H1 (cell line): ENCODE results near the gene DHFR2. TPM values are rescaled to one million over a fixed set of nuclear protein-coding genes. Genes with fewer than 3 reads are reported as not detected.

Experiments used
- CTCF ChIA-PET: fragments of 300-600 bp; sonication (Branson Sonifier 250); formaldehyde crosslinking; loops from one replicate; lab custom pipeline; 2021; ENCODE audit not compliant: partially characterized antibody; lab: Charles Lee
- POLR2A ChIA-PET: fragments of 300-600 bp; sonication (Branson Sonifier 250); formaldehyde crosslinking; loops from one replicate; lab custom pipeline; 2021; ENCODE audit warnings: inconsistent platforms; ENCODE audit not compliant: partially characterized antibody; lab: Charles Lee
- DNase-seq, 2 experiments: peaks; one replicate each; pipeline versions ENCODE4 v3.0.0 to v3.0.0-alpha.2; 2010 to 2022; ENCODE audit warnings: low spot score in 2 of 2, low read depth in 1 of 2, mixed read lengths in 1 of 2
- FAIRE-seq: peaks from 2 replicates; lab custom pipeline; 2011; peaks lifted over from hg19 to GRCh38; lab: Jason Lieb, UNC
- H2AFZ ChIP-seq: 2 replicates; pipeline ENCODE4 v1.8.1; 2012; ENCODE audit warnings: low read length, inconsistent platforms
- H2AK5ac ChIP-seq: 2 replicates; pipeline ENCODE4 v1.6.1; 2013; ENCODE audit warnings: low read depth, low read length
- H2BK120ac ChIP-seq: replicated peaks from 2 replicates; pipeline ENCODE3; 2013; ENCODE audit warnings: low read depth, low read length, inconsistent platforms
- H2BK12ac ChIP-seq: 2 replicates; pipeline ENCODE4 v1.6.1; 2013; ENCODE audit warnings: low read depth, low read length
- H2BK15ac ChIP-seq: 2 replicates; pipeline ENCODE4 v1.6.1; 2013; ENCODE audit warnings: low read length
- H2BK20ac ChIP-seq: 2 replicates; pipeline ENCODE4 v1.6.1; 2013; ENCODE audit warnings: low read length
- H2BK5ac ChIP-seq: 2 replicates; pipeline ENCODE4 v1.6.1; 2013; ENCODE audit warnings: low read depth, low read length
- H3K14ac ChIP-seq: 2 replicates; pipeline ENCODE4 v1.6.1; 2013; ENCODE audit warnings: inconsistent platforms; ENCODE audit not compliant: insufficient read length
- H3K18ac ChIP-seq: 2 replicates; pipeline ENCODE4 v1.6.1; 2013; ENCODE audit warnings: low read length; ENCODE audit errors: extremely low read depth
- H3K23ac ChIP-seq: 2 replicates; pipeline ENCODE4 v1.6.1; 2013; ENCODE audit warnings: inconsistent platforms; ENCODE audit not compliant: insufficient read length
- H3K23me2 ChIP-seq: 2 replicates; pipeline ENCODE4 v1.6.1; 2013; ENCODE audit warnings: low read depth, low read length
- H3K27ac ChIP-seq: 2 replicates; pipeline ENCODE4 v1.6.1; 2011; ENCODE audit warnings: low read depth, low read length, inconsistent platforms
- H3K27me3 ChIP-seq, 4 experiments: replicated peaks in 1 of 4; 1 replicate in 1 of 4; 2 replicates in 3 of 4; pipeline versions ENCODE4 v1.6.1 to v1.8.1; 2011 to 2013; ENCODE audit warnings: low read length in 3 of 4, mild to moderate bottlenecking in 3 of 4, inconsistent platforms in 2 of 4, mixed read lengths in 2 of 4, moderate library complexity in 1 of 4; ENCODE audit not compliant: control insufficient read depth in 3 of 4, insufficient read depth in 3 of 4; ENCODE audit errors: extremely low read depth in 1 of 4
- H3K36me3 ChIP-seq, 4 experiments: 2 replicates each; pipeline versions ENCODE4 v1.6.1 to v1.8.1; 2011 to 2013; ENCODE audit warnings: mild to moderate bottlenecking in 4 of 4, low read length in 3 of 4, moderate library complexity in 2 of 4, control low read depth in 1 of 4, inconsistent platforms in 1 of 4; ENCODE audit not compliant: insufficient read depth in 4 of 4, control insufficient read depth in 2 of 4
- H3K4ac ChIP-seq: replicated peaks from 2 replicates; pipeline ENCODE3; 2013; ENCODE audit warnings: low read length, low read depth, mixed read lengths, inconsistent platforms; ENCODE audit not compliant: insufficient read length
- H3K4me1 ChIP-seq, 4 experiments: replicated peaks in 1 of 4; 1 replicate in 1 of 4; 2 replicates in 3 of 4; pipeline versions ENCODE4 v1.6.1 to v1.8.1; 2011 to 2013; ENCODE audit warnings: low read length in 3 of 4, inconsistent platforms in 2 of 4, mixed read lengths in 1 of 4; ENCODE audit not compliant: insufficient read depth in 4 of 4, control insufficient read depth in 3 of 4
- H3K4me2 ChIP-seq, 2 experiments: 2 replicates each; pipeline versions ENCODE4 v1.6.1 to v1.8.1; 2011 to 2013; ENCODE audit warnings: low read depth in 2 of 2, low read length in 2 of 2, control low read depth in 1 of 2, inconsistent platforms in 1 of 2, mild to moderate bottlenecking in 1 of 2; ENCODE audit not compliant: insufficient read depth in 1 of 2
- H3K4me3 ChIP-seq, 4 experiments: fragments of 200-600, 300-600 bp in 1 of 4; sonication (generic), shearing (Covaris generic), sonication (Bioruptor Twin) in 1 of 4; 2 replicates each; pipeline versions ENCODE4 v1.5.1 to v1.8.1; 2011 to 2016; ENCODE audit warnings: low read length in 4 of 4, low read depth in 3 of 4, control low read depth in 2 of 4, inconsistent platforms in 2 of 4, mild to moderate bottlenecking in 2 of 4, mixed read lengths in 1 of 4, moderate library complexity in 1 of 4; ENCODE audit not compliant: insufficient read depth in 2 of 4; ENCODE audit errors: extremely low read depth in 1 of 4
- H3K56ac ChIP-seq: replicated peaks from 2 replicates; pipeline ENCODE3; 2013; ENCODE audit warnings: low read depth, mild to moderate bottlenecking, mixed read lengths, low read length, inconsistent platforms; ENCODE audit not compliant: insufficient read length
- H3K79me1 ChIP-seq: 2 replicates; pipeline ENCODE4 v1.6.1; 2013; ENCODE audit warnings: low read depth, low read length, control low read depth
- H3K79me2 ChIP-seq, 2 experiments: 2 replicates each; pipeline versions ENCODE4 v1.6.1 to v1.8.1; 2012 to 2013; ENCODE audit warnings: low read length in 2 of 2, mild to moderate bottlenecking in 2 of 2, inconsistent platforms in 1 of 2; ENCODE audit not compliant: insufficient read depth in 2 of 2, control insufficient read depth in 1 of 2
- H3K9ac ChIP-seq, 4 experiments: replicated peaks in 1 of 4; 1 replicate in 1 of 4; 2 replicates in 3 of 4; pipeline versions ENCODE4 v1.6.1 to v1.8.1; 2011 to 2013; ENCODE audit warnings: low read depth in 3 of 4, low read length in 3 of 4, control low read depth in 2 of 4, mild to moderate bottlenecking in 2 of 4, moderate library complexity in 2 of 4, inconsistent platforms in 1 of 4; ENCODE audit errors: extremely low read depth in 1 of 4
- H3K9me3 ChIP-seq, 2 experiments: 2 replicates each; pipeline versions ENCODE4 v1.6.1 to v1.8.1; 2012 to 2013; ENCODE audit warnings: mild to moderate bottlenecking in 2 of 2, moderate library complexity in 2 of 2, control low read depth in 1 of 2, inconsistent platforms in 1 of 2, low read depth in 1 of 2, low read length in 1 of 2, mixed read lengths in 1 of 2; ENCODE audit not compliant: insufficient read depth in 2 of 2
- H4K20me1 ChIP-seq, 2 experiments: replicated peaks in 1 of 2; 2 replicates each; pipeline versions ENCODE3 to v1.8.1; 2011 to 2013; ENCODE audit warnings: inconsistent platforms in 2 of 2, low read length in 2 of 2, mild to moderate bottlenecking in 1 of 2; ENCODE audit not compliant: insufficient read depth in 2 of 2, control insufficient read depth in 1 of 2
- H4K5ac ChIP-seq: 2 replicates; pipeline ENCODE4 v1.6.1; 2013; ENCODE audit warnings: low read length, low read depth, mixed read lengths, inconsistent platforms; ENCODE audit not compliant: insufficient read length
- H4K8ac ChIP-seq: 2 replicates; pipeline ENCODE4 v1.8.0; 2013; ENCODE audit warnings: mild to moderate bottlenecking, moderate library complexity, low read length, inconsistent platforms; ENCODE audit not compliant: insufficient read depth; ENCODE audit errors: extremely low read depth
- H4K91ac ChIP-seq: replicated peaks from 2 replicates; pipeline ENCODE3; 2013; ENCODE audit warnings: low read length, mixed read lengths, inconsistent platforms; ENCODE audit not compliant: insufficient read length
- CEBPB ChIP-seq: IDR thresholded peaks from 2 replicates; pipeline ENCODE4 v1.6.1; 2012; ENCODE audit warnings: low read depth, low read length
- HDAC6 ChIP-seq: IDR thresholded peaks from one replicate; pipeline ENCODE4 v1.7.1; 2012; ENCODE audit warnings: low read depth, mild to moderate bottlenecking, inconsistent platforms, low read length, moderate library complexity
- JUN ChIP-seq: IDR thresholded peaks from 2 replicates; pipeline ENCODE4 v1.6.1; 2011; ENCODE audit warnings: low read depth, mild to moderate bottlenecking, improper control_type of control experiment, low read length
- RBBP5 ChIP-seq: IDR thresholded peaks from 2 replicates; pipeline ENCODE4 v1.7.1; 2012; ENCODE audit warnings: low read depth, mild to moderate bottlenecking, inconsistent platforms, low read length, moderate library complexity, borderline replicate concordance
- SAP30 ChIP-seq: fragments of 300-600 bp; sonication (generic); IDR thresholded peaks from 2 replicates; pipeline ENCODE4 v1.7.1; 2012; ENCODE audit warnings: low read length, moderate library complexity, mild to moderate bottlenecking, inconsistent platforms; ENCODE audit not compliant: insufficient read depth, insufficient replicate concordance
- SUZ12 ChIP-seq: fragments of 200-600 bp; sonication (generic); IDR thresholded peaks from 2 replicates; pipeline ENCODE4 v1.6.1; 2012; ENCODE audit warnings: mild to moderate bottlenecking, inconsistent platforms, low read length, moderate library complexity, mixed read lengths
- TBP ChIP-seq: IDR thresholded peaks from 2 replicates; pipeline ENCODE4 v1.6.1; 2011; ENCODE audit warnings: low read depth, low read length, improper control_type of control experiment
- WGBS, 2 experiments: shearing (Covaris generic) in 1 of 2; methylation state at CpG; one replicate each; pipeline versions ENCODE4 v1.1.6 to v1.1.7; 2013 to 2015; ENCODE audit warnings: low lambda C conversion rate in 2 of 2, mixed read lengths in 2 of 2, inconsistent platforms in 1 of 2, low coverage in 1 of 2, missing lambda C conversion rate in 1 of 2; ENCODE audit not compliant: insufficient replicate concordance in 2 of 2, insufficient coverage in 1 of 2, insufficient read length in 1 of 2; ENCODE audit errors: extremely low coverage in 1 of 2, missing lambda C conversion rate in 1 of 2; 5-methylcytosine and 5-hydroxymethylcytosine counted together
- polyA plus RNA-seq, 7 experiments: library from polyadenylated mRNA; depleted of rRNA in 3 of 7; stranded (reverse) in 5 of 7; unstranded in 2 of 7; fragments of >200 nt in 5 of 7; fragments of 200-250 nt in 2 of 7; gene quantifications; 1 replicate in 5 of 7; 2 replicates in 1 of 7; 4 replicates in 1 of 7; pipeline versions ENCODE4 v1.2.1 to v1.2.3, GENCODE V29; 2011 to 2013; ENCODE audit warnings: missing spikeins in 2 of 7, mixed read lengths in 2 of 7
- total RNA-seq: library from RNA; stranded (reverse); fragmentation: NEBNext Ultra II Directional; extraction: Animal tissue kit (Norgen Biotek cat#: 25700); gene quantifications from 2 replicates; pipeline ENCODE4 v1.2.1, GENCODE V29; 2021

Gene DHFR2
- total and polyA plus RNA-seq, 2 of the 8 experiments (the other 6 are each of a cell fraction or from before 2014, with no cell fraction given), result 0.59 to 2.6 TPM

GRCh38 chr3:94083261-94083660 lies 20.5 kb upstream of the DHFR2 start:
- Histone ChIP-seq H2AK5ac (no peak overlapping the region), H3K4me1 (no peaks in the 10 kb centered on the region; a peak in 1 of 7 replicates), H3K27ac (no peak overlapping the region), H4K91ac (no peak overlapping the region), H3K23me2 (no peaks in the 10 kb centered on the region), H4K5ac (no peak overlapping the region), H2BK12ac (no peak overlapping the region), H3K9me3 (no peaks in the 10 kb centered on the region), H2BK120ac (no peak overlapping the region), H3K23ac (no peak overlapping the region), H2BK15ac (no peak overlapping the region), H3K36me3 (no peaks in the 10 kb centered on the region), H3K4me2 (no peak overlapping the region), H3K79me2 (no peaks in the 10 kb centered on the region), H3K79me1 (no peaks in the 10 kb centered on the region), H4K8ac (no peak overlapping the region), H4K20me1 (peaks cover 0 to 1% of the 10 kb centered on the region in 2 experiments), H3K4me3 (no peak overlapping the region), H3K14ac (no peak overlapping the region), H3K18ac (no peak overlapping the region), H2AFZ (no peak overlapping the region), H2BK20ac (no peak overlapping the region), H3K9ac (no peak overlapping the region), H2BK5ac (no peak overlapping the region), H3K4ac (no peak overlapping the region), H3K56ac (no peak overlapping the region), H3K27me3 (no peaks in the 10 kb centered on the region)
- ChIA-PET POLR2A (no interaction called here), CTCF (no interaction called here)
- DNase-seq (no peak), FAIRE-seq (no peak)
- 93% methylated on average over 4 of the region's 4 CpGs; no CpG with 5 or more reads in 1 of the 2 experiments for WGBS, 2 experiments
- TF ChIP-seq JUN (no peak), HDAC6 (no peak), SUZ12 (no peak), SAP30 (no peak), RBBP5 (no peak), CEBPB (no peak), TBP (no peak)
